Measurements from ENCODE around the gene ANKRD63. TPM values are rescaled to one million over a fixed set of nuclear protein-coding genes. Genes with fewer than 3 reads are reported as not detected.
A peak's percentile ranks its signal among the peaks of the same experiment; 100 is the strongest.

Gene ANKRD63
- total RNA-seq, 4 donors from 2014 or later, result not detected

- Histone ChIP-seq H3K36me3 (no peaks in the 10 kb centered on the region), H3K4me3 (peak overlapping the region; percentile 44 to 57 (median 48)), H3K4me1 (peaks cover 14 to 27% (median 20%) of the 10 kb centered on the region in 4 donors), H3K27me3 (peaks cover 0 to 8% (median 0%) of the 10 kb centered on the region in 4 donors), H3K27ac (replicated peaks in 1 of 4) (no peak overlapping the region), H3K9me3 (no peaks in the 10 kb centered on the region)
- 50% methylated on average over 44 of the region's 68 CpGs for WGBS
- TF ChIP-seq POLR2A (IDR thresholded peaks at IDR 0.05; ENCODE audit: low read depth) (no peak), POLR2AphosphoS5 (IDR thresholded peaks at IDR 0.05) (no peak), EP300 (IDR thresholded peaks at IDR 0.05) (no peak), CTCF (IDR thresholded peaks at IDR 0.05) (no peak)
- intact Hi-C loops (cut with DNase I), result no loop called here
- DNase-seq (ENCODE audit: extremely low spot score), result no peak
Measured at GRCh38 chr15:40290918-40291574, 8.2 kb upstream of the ANKRD63 start.

- TF ChIP-seq CTCF (IDR thresholded peaks at IDR 0.05) (no peak), EP300 (IDR thresholded peaks at IDR 0.05) (no peak), POLR2AphosphoS5 (IDR thresholded peaks at IDR 0.05) (no peak), POLR2A (IDR thresholded peaks at IDR 0.05; ENCODE audit: low read depth) (no peak)
- H3K4me3 ChIP-seq, result peak overlapping the region in 3 of 4 donors; percentile 44 to 57 (median 49)
- intact Hi-C loops (cut with DNase I), result no loop called here
Measured at GRCh38 chr15:40290545-40290917, 7.7 kb upstream of the ANKRD63 start.

GRCh38 chr15:40289140-40289775 lies 6.4 kb upstream of the ANKRD63 start:
- TF ChIP-seq POLR2AphosphoS5 (IDR thresholded peaks at IDR 0.05) (no peak), POLR2A (IDR thresholded peaks at IDR 0.05; ENCODE audit: low read depth) (no peak), EP300 (IDR thresholded peaks at IDR 0.05) (no peak), CTCF (IDR thresholded peaks at IDR 0.05) (no peak)
- no peak overlapping the region for H3K4me3 ChIP-seq
- no peak overlapping the region for H3K27ac ChIP-seq (replicated peaks in 1 of 4)
- intact Hi-C loops (cut with DNase I), result no loop called here
- no peaks in the 10 kb centered on the region for H3K36me3 ChIP-seq
- H3K27me3 ChIP-seq, result peaks cover 0 to 11% (median 0%) of the 10 kb centered on the region in 4 donors
- peaks cover 14 to 21% (median 16%) of the 10 kb centered on the region in 4 donors for H3K4me1 ChIP-seq
- DNase-seq (ENCODE audit: extremely low spot score), result no peak
- 95% methylated on average over 6 of the region's 6 CpGs for WGBS
- no peaks in the 10 kb centered on the region for H3K9me3 ChIP-seq

More at GRCh38 chr15:40290545-40290917, 7.7 kb upstream of the ANKRD63 start:
- Histone ChIP-seq H3K27ac (replicated peaks in 1 of 4) (no peak overlapping the region), H3K27me3 (peaks cover 0 to 8% (median 0%) of the 10 kb centered on the region in 4 donors), H3K36me3 (no peaks in the 10 kb centered on the region), H3K4me1 (peaks cover 14 to 22% (median 19%) of the 10 kb centered on the region in 4 donors), H3K9me3 (no peaks in the 10 kb centered on the region)
- WGBS, result 77% methylated on average over 9 of the region's 12 CpGs
- no peak for DNase-seq (ENCODE audit: extremely low spot score)

GRCh38 chr15:40287968-40288367 lies 5.1 kb upstream of the ANKRD63 start:
- H3K27ac ChIP-seq (replicated peaks in 1 of 4), result no peak overlapping the region
- H3K4me1 ChIP-seq, result peaks cover 19 to 26% (median 23%) of the 10 kb centered on the region in 4 donors
- no peaks in the 10 kb centered on the region for H3K9me3 ChIP-seq
- intact Hi-C loops (cut with DNase I), result no loop called here
- TF ChIP-seq POLR2AphosphoS5 (IDR thresholded peaks at IDR 0.05) (no peak), EP300 (IDR thresholded peaks at IDR 0.05) (no peak), CTCF (IDR thresholded peaks at IDR 0.05) (no peak), POLR2A (IDR thresholded peaks at IDR 0.05; ENCODE audit: low read depth) (no peak)
- H3K27me3 ChIP-seq, result peaks cover 6 to 24% (median 11%) of the 10 kb centered on the region in 4 donors
- H3K36me3 ChIP-seq, result no peaks in the 10 kb centered on the region
- DNase-seq (ENCODE audit: extremely low spot score), result no peak
- H3K4me3 ChIP-seq, result no peak overlapping the region
- 87% methylated on average over 4 of the region's 4 CpGs for WGBS

Data from esophagus muscularis mucosa (tissue), 4 donors.